ENCODE results near the gene IFIH1.

- TF ChIP-seq CTCF (IDR thresholded peaks at IDR 0.05), result no peak
- TF ChIP-seq POLR2A (IDR thresholded peaks at IDR 0.05), result no peak
Measured at GRCh38 chr2:162266460-162266760, 52.1 kb downstream of the IFIH1 start.
